Activated naive CD4-positive, alpha-beta T cell treated with anti-CD3 and anti-CD28 coated beads for 36 hours (primary cell): ENCODE data around the gene AP3S2. TPM values are rescaled to one million over a fixed set of nuclear protein-coding genes. Genes with fewer than 3 reads are reported as not detected.
"Not testable (repeated sequence)": the region's sequence is repeated elsewhere in the genome, so short reads cannot be mapped to it uniquely, and the experiment has no call there.

Source experiments
- CTCF ChIA-PET: fragments of 350-600 bp; sonication (Branson Sonifier 250); formaldehyde crosslinking; loops from one replicate; lab custom pipeline; 2021; ENCODE audit warnings: antibody characterized with exemption; lab: Charles Lee
- DNase-seq: peaks from one replicate; pipeline ENCODE4 v3.0.0-alpha.2; 2020
- H3K27ac Mint-ChIP-seq: one replicate; pipeline ENCODE4 v1.8.0; 2021; ENCODE audit warnings: mild to moderate bottlenecking, mixed read lengths
- H3K27me3 Mint-ChIP-seq: one replicate; pipeline ENCODE4 v1.8.0; 2021; ENCODE audit warnings: low read depth, mixed read lengths
- H3K36me3 Mint-ChIP-seq: one replicate; pipeline ENCODE4 v1.8.0; 2021; ENCODE audit warnings: low read depth, mixed read lengths
- H3K4me1 Mint-ChIP-seq: one replicate; pipeline ENCODE4 v1.8.0; 2021; ENCODE audit warnings: low read depth, mixed read lengths
- H3K4me3 Mint-ChIP-seq: one replicate; pipeline ENCODE4 v1.8.0; 2021; ENCODE audit warnings: mild to moderate bottlenecking, moderate library complexity, mixed read lengths
- H3K9me3 Mint-ChIP-seq: one replicate; pipeline ENCODE4 v1.8.0; 2021; ENCODE audit warnings: mixed read lengths
- intact Hi-C: fragments of 100-400 bp; cut with micrococcal nuclease; formaldehyde crosslinking; loops from one replicate; pipeline ENCODE4 v1.15.1; 2023
- total RNA-seq, 2 experiments: library from RNA; stranded (reverse); gene quantifications; one replicate each; pipeline ENCODE4 v1.2.3, GENCODE V29; 2021

AP3S2 gene
- total RNA-seq, result 10 to 100 TPM; 20.2 to 25.2 TPM

GRCh38 chr15:89893696-89894447 is at the start of gene AP3S2:
Gene AP3S2, minus strand, starts transcription at chr15:89893994. Its CDS starts 45 bp downstream, at chr15:89893949.
- peak within 1 kb of the TSS; percentile 96 for H3K27ac Mint-ChIP-seq
- intact Hi-C loops, result loop anchor here (1.0 to 10.0 kb wide), 9 partner anchors 111 to 559 kb away; partner anchors contain the start of genes GDPGP1, MESP1, NGRN and POLG
- H3K27me3 Mint-ChIP-seq, result no peaks in the 10 kb centered on the region
- no peaks in the 10 kb centered on the region for H3K9me3 Mint-ChIP-seq
- H3K4me3 Mint-ChIP-seq, result peak within 1 kb of the TSS; percentile 97
- peaks cover 8% of the 10 kb centered on the region for H3K36me3 Mint-ChIP-seq
- peak; percentile 94 for DNase-seq
- H3K4me1 Mint-ChIP-seq, result peaks cover 42% of the 10 kb centered on the region
- CTCF ChIA-PET, result interaction anchor here (0.6 to 1.5 kb wide), 5 partner anchors 17 to 1041 kb away, joined by 3 to 6 read pairs (median 4); partner anchors contain the start of gene UNC45A

GRCh38 chr15:89939910-89940309 is 46.1 kb upstream of the AP3S2 start:
- Mint-ChIP-seq H3K4me3 (no peak overlapping the region), H3K36me3 (no peaks in the 10 kb centered on the region), H3K27me3 (no peaks in the 10 kb centered on the region), H3K4me1 (peaks cover 18% of the 10 kb centered on the region), H3K27ac (no peak overlapping the region), H3K9me3 (no peaks in the 10 kb centered on the region)
- no peak for DNase-seq
- intact Hi-C loops, result no loop called here
- CTCF ChIA-PET, result interaction anchor here (0.7 to 1.0 kb wide), 2 partner anchors 10 to 65 kb away, joined by 3 to 4 read pairs; no protein-coding TSS in a partner anchor

- H3K4me1 Mint-ChIP-seq, result peaks cover 18% of the 10 kb centered on the region
- H3K36me3 Mint-ChIP-seq, intact Hi-C loops, H3K27ac Mint-ChIP-seq, DNase-seq, H3K27me3 Mint-ChIP-seq, H3K4me3 Mint-ChIP-seq, H3K9me3 Mint-ChIP-seq: not testable (repeated sequence)
- CTCF ChIA-PET, result interaction anchor here (0.7 kb wide), 1 partner anchor 9 kb away, joined by 4 read pairs; no protein-coding TSS in a partner anchor
These were observed 45.6 kb upstream of the AP3S2 start for GRCh38 chr15:89939377-89939776.

- Mint-ChIP-seq H3K4me1 (peaks cover 18% of the 10 kb centered on the region), H3K27ac (no peak overlapping the region), H3K27me3 (no peaks in the 10 kb centered on the region), H3K36me3 (no peaks in the 10 kb centered on the region), H3K4me3 (no peak overlapping the region), H3K9me3 (no peaks in the 10 kb centered on the region)
- DNase-seq, result no peak
- intact Hi-C loops, result no loop called here
- CTCF ChIA-PET, result no interaction called here
These were observed 43.9 kb upstream of the AP3S2 start for GRCh38 chr15:89937365-89938350.

GRCh38 chr15:89936786-89937265 is 43.0 kb upstream of the AP3S2 start:
- CTCF ChIA-PET, result no interaction called here
- no peaks in the 10 kb centered on the region for H3K36me3 Mint-ChIP-seq
- no peak overlapping the region for H3K4me3 Mint-ChIP-seq
- H3K4me1 Mint-ChIP-seq, result peaks cover 18% of the 10 kb centered on the region
- H3K27me3 Mint-ChIP-seq, result no peaks in the 10 kb centered on the region
- DNase-seq, result no peak
- no peaks in the 10 kb centered on the region for H3K9me3 Mint-ChIP-seq
- no peak overlapping the region for H3K27ac Mint-ChIP-seq
- intact Hi-C loops, result no loop called here

- H3K4me1 Mint-ChIP-seq, result peaks cover 18% of the 10 kb centered on the region
- no peaks in the 10 kb centered on the region for H3K36me3 Mint-ChIP-seq
- no peak overlapping the region for H3K4me3 Mint-ChIP-seq
- H3K9me3 Mint-ChIP-seq, result no peaks in the 10 kb centered on the region
- CTCF ChIA-PET, result interaction anchor here (0.6 kb wide), 1 partner anchor 60 kb away, joined by 8 read pairs; no protein-coding TSS in a partner anchor
- no peaks in the 10 kb centered on the region for H3K27me3 Mint-ChIP-seq
- DNase-seq, result peak; percentile 23
- H3K27ac Mint-ChIP-seq, result no peak overlapping the region
- intact Hi-C loops, result no loop called here
These were observed 42.4 kb upstream of the AP3S2 start for GRCh38 chr15:89936051-89936785.

GRCh38 chr15:89932880-89933279 is 39.1 kb upstream of the AP3S2 start:
- H3K27ac Mint-ChIP-seq, result no peak overlapping the region
- H3K4me1 Mint-ChIP-seq, result peaks cover 18% of the 10 kb centered on the region
- no peaks in the 10 kb centered on the region for H3K36me3 Mint-ChIP-seq
- intact Hi-C loops, result no loop called here
- H3K27me3 Mint-ChIP-seq, result no peaks in the 10 kb centered on the region
- CTCF ChIA-PET, result interaction anchor here (0.6 to 2.0 kb wide), 4 partner anchors 10 to 172 kb away, joined by 3 to 7 read pairs (median 3); no protein-coding TSS in a partner anchor
- no peaks in the 10 kb centered on the region for H3K9me3 Mint-ChIP-seq
- DNase-seq, result no peak
- H3K4me3 Mint-ChIP-seq, result no peak overlapping the region

GRCh38 chr15:89928421-89928820 is 34.6 kb upstream of the AP3S2 start:
- Mint-ChIP-seq H3K4me3 (no peak overlapping the region), H3K27ac (no peak overlapping the region)
- CTCF ChIA-PET, result no interaction called here

GRCh38 chr15:89926158-89926557 is 32.4 kb upstream of the AP3S2 start:
- Mint-ChIP-seq H3K4me3 (no peak overlapping the region), H3K27me3 (no peaks in the 10 kb centered on the region), H3K36me3 (no peaks in the 10 kb centered on the region), H3K9me3 (no peaks in the 10 kb centered on the region), H3K4me1 (no peaks in the 10 kb centered on the region), H3K27ac (no peak overlapping the region)
- DNase-seq, result no peak
- CTCF ChIA-PET, result no interaction called here
- intact Hi-C loops, result no loop called here

More at GRCh38 chr15:89928421-89928820, 34.6 kb upstream of the AP3S2 start:
- Mint-ChIP-seq H3K4me1 (no peaks in the 10 kb centered on the region), H3K9me3 (no peaks in the 10 kb centered on the region), H3K27me3 (no peaks in the 10 kb centered on the region), H3K36me3 (no peaks in the 10 kb centered on the region)
- DNase-seq, result no peak
- intact Hi-C loops, result no loop called here

- Mint-ChIP-seq H3K9me3 (no peaks in the 10 kb centered on the region), H3K27me3 (peaks cover 15% of the 10 kb centered on the region), H3K27ac (no peak overlapping the region), H3K4me3 (no peak overlapping the region), H3K36me3 (no peaks in the 10 kb centered on the region), H3K4me1 (peaks cover 3% of the 10 kb centered on the region)
- no peak for DNase-seq
- CTCF ChIA-PET, result interaction anchor here (0.6 to 1.2 kb wide), 4 partner anchors 43 to 369 kb away, joined by 3 to 4 read pairs (median 3); no protein-coding TSS in a partner anchor
- intact Hi-C loops, result no loop called here
These were observed 23.8 kb upstream of the AP3S2 start for GRCh38 chr15:89917442-89918101.

GRCh38 chr15:89916660-89917059 is 22.9 kb upstream of the AP3S2 start:
- CTCF ChIA-PET, result no interaction called here
- DNase-seq, result no peak
- no peak overlapping the region for H3K27ac Mint-ChIP-seq
- no peak overlapping the region for H3K4me3 Mint-ChIP-seq
- intact Hi-C loops, result no loop called here
- no peaks in the 10 kb centered on the region for H3K9me3 Mint-ChIP-seq
- H3K36me3 Mint-ChIP-seq, result no peaks in the 10 kb centered on the region
- peaks cover 23% of the 10 kb centered on the region for H3K27me3 Mint-ChIP-seq
- peaks cover 6% of the 10 kb centered on the region for H3K4me1 Mint-ChIP-seq
